ENCODE results near the gene APOF. TPM values are rescaled to one million over a fixed set of nuclear protein-coding genes. Genes with fewer than 3 reads are reported as not detected.

APOF gene
- total and polyA plus RNA-seq, 9 of the 15 experiments (the other 6 are each of a cell fraction or from before 2014, with no cell fraction given), result 0.09 to 0.15 (median 0.12) TPM; not detected in 5

- TF ChIP-seq ID3 (CRISPR knock-in tag; IDR thresholded peaks at IDR 0.05), result no peak
- no peak for TF ChIP-seq ID3 (tag; IDR thresholded peaks at IDR 0.05)
- no peak for TF ChIP-seq SRSF3 (IDR thresholded peaks at IDR 0.05; ENCODE audit: insufficient read depth, low read length)
- no peak for TF ChIP-seq KDM2B (CRISPR knock-in tag; IDR thresholded peaks at IDR 0.05)
- peak; percentile 88 for TF ChIP-seq HINFP (tag; conservative IDR thresholded peaks at IDR 0.05; ENCODE audit: low read depth)
- TF ChIP-seq CHD2 (IDR thresholded peaks at IDR 0.05; ENCODE audit: low read depth, low read length), result peak; percentile 15; the same call in 1 of the 2 replicates
- no peak for TF ChIP-seq ZFPM2 (CRISPR knock-in tag; IDR thresholded peaks at IDR 0.05)
- TF ChIP-seq MBD1 (CRISPR knock-in tag; IDR thresholded peaks at IDR 0.05), result no peak
- no peak for TF ChIP-seq ZNF695 (CRISPR knock-in tag; IDR thresholded peaks at IDR 0.05)
- TF ChIP-seq L3MBTL2 (IDR thresholded peaks at IDR 0.05), result peak; percentile 93
- TF ChIP-seq ZNF175 (CRISPR knock-in tag; IDR thresholded peaks at IDR 0.05; ENCODE audit: low read depth), result no peak
- no peak for TF ChIP-seq RBM17 (IDR thresholded peaks at IDR 0.05; ENCODE audit: borderline replicate concordance, low read depth, low read length)
- no peak for TF ChIP-seq RBM15 (IDR thresholded peaks at IDR 0.05; ENCODE audit: insufficient read depth, low read length)
- TF ChIP-seq SMC3 (conservative IDR thresholded peaks at IDR 0.05; ENCODE audit: insufficient read depth, low read depth, low read length), result no peak
- TF ChIP-seq FOSL1 (tag; conservative IDR thresholded peaks at IDR 0.05), result no peak
- TF ChIP-seq SNAPC5 (CRISPR knock-in tag; IDR thresholded peaks at IDR 0.05), result no peak
- no peak for TF ChIP-seq ZZZ3 (IDR thresholded peaks at IDR 0.05)
- TF ChIP-seq ZKSCAN3 (CRISPR knock-in tag; IDR thresholded peaks at IDR 0.05), result no peak
- no peak for TF ChIP-seq ZFP36 (IDR thresholded peaks at IDR 0.05; ENCODE audit: low read depth, low read length, partially characterized antibody)
- peak; percentile 92 for TF ChIP-seq GABPA (tag; conservative IDR thresholded peaks at IDR 0.05; ENCODE audit: low read depth)
- no peak for TF ChIP-seq STAT5A (IDR thresholded peaks at IDR 0.05; ENCODE audit: borderline replicate concordance, low read length)
- TF ChIP-seq NR2C2 (CRISPR knock-in tag; IDR thresholded peaks at IDR 0.05), result 0 out of 2 replicates have a peak, but pooled peaks have one; percentile 24
- TF ChIP-seq NR2C2 (tag; IDR thresholded peaks at IDR 0.05), result peak; percentile 97
- no peak for TF ChIP-seq ZNF165 (CRISPR knock-in tag; IDR thresholded peaks at IDR 0.05; ENCODE audit: borderline replicate concordance)
- peak; percentile 71 for TF ChIP-seq NEUROD1 (IDR thresholded peaks at IDR 0.05; ENCODE audit: borderline replicate concordance, low read depth, low read length, partially characterized antibody)
- TF ChIP-seq HMG20B (CRISPR knock-in tag; IDR thresholded peaks at IDR 0.05), result no peak
Measured at GRCh38 chr12:56359851-56360767, 2.5 kb downstream of the APOF start, which contains the start of gene STAT2 (continued).

Data from K562 (cell line).